HepG2 (cell line): ENCODE results near the gene GOLGA3. TPM values are rescaled to one million over a fixed set of nuclear protein-coding genes. Genes with fewer than 3 reads are reported as not detected.

Experiments
- ELF1 ChIP-seq: sonication (generic); formaldehyde crosslinking; IDR thresholded peaks from 2 replicates; pipeline ENCODE4 v1.4.0; 2020; ENCODE audit warnings: missing genetic modification reagents
- ELF4 ChIP-seq: sonication (generic); formaldehyde crosslinking; IDR thresholded peaks from 2 replicates; pipeline ENCODE4 v1.5.0; 2020; ENCODE audit warnings: missing genetic modification reagents, mild to moderate bottlenecking, moderate library complexity, borderline replicate concordance
- FOXP1 ChIP-seq, 2 experiments: fragments of 450-650 bp in 1 of 2; IDR thresholded peaks; 2 replicates each; pipeline ENCODE4 v1.6.1; 2017 to 2018; ENCODE audit warnings: antibody characterized with exemption in 1 of 2
- GPBP1L1 ChIP-seq: sonication (generic); formaldehyde crosslinking; IDR thresholded peaks from 2 replicates; pipeline ENCODE4 v1.5.0; 2020; ENCODE audit warnings: mild to moderate bottlenecking, missing genetic modification reagents
- KDM5A ChIP-seq: fragments of 200-600 bp; sonication (generic); IDR thresholded peaks from 2 replicates; pipeline ENCODE4 v1.7.0; 2018; ENCODE audit warnings: antibody characterized with exemption, mild to moderate bottlenecking, low read length, borderline replicate concordance
- NPAS2 ChIP-seq: sonication (generic); formaldehyde crosslinking; IDR thresholded peaks from 2 replicates; pipeline ENCODE4 v1.8.0; 2022; ENCODE audit warnings: mild to moderate bottlenecking, missing genetic modification reagents, borderline replicate concordance
- POLR2AphosphoS5 ChIP-seq: IDR thresholded peaks from 2 replicates; pipeline ENCODE4 v1.6.1; 2012; ENCODE audit warnings: low read depth, low read length
- PRPF4 ChIP-seq: fragments of 200-400 bp; formaldehyde crosslinking; IDR thresholded peaks from 2 replicates; pipeline ENCODE4 v1.6.1; 2016; ENCODE audit warnings: low read length, low read depth; ENCODE audit not compliant: poor library complexity, severe bottlenecking
- REL ChIP-seq: sonication (generic); formaldehyde crosslinking; conservative IDR thresholded peaks from 2 replicates; pipeline ENCODE4 v1.8.0; 2022; ENCODE audit warnings: mild to moderate bottlenecking, missing genetic modification reagents, moderate library complexity
- ZNF260 ChIP-seq: sonication (generic); formaldehyde crosslinking; IDR thresholded peaks from 2 replicates; pipeline ENCODE4 v1.4.0; 2020; ENCODE audit warnings: missing genetic modification reagents, low read depth, mild to moderate bottlenecking, borderline replicate concordance
- ZNF343 ChIP-seq: sonication (generic); formaldehyde crosslinking; IDR thresholded peaks from 2 replicates; pipeline ENCODE4 v1.4.0; 2020; ENCODE audit warnings: mild to moderate bottlenecking, missing genetic modification reagents
- ZNF746 ChIP-seq: sonication (generic); formaldehyde crosslinking; IDR thresholded peaks from 2 replicates; pipeline ENCODE4 v1.8.0; 2022; ENCODE audit warnings: mild to moderate bottlenecking, missing genetic modification reagents
- ZNF75D ChIP-seq: sonication (generic); formaldehyde crosslinking; IDR thresholded peaks from 2 replicates; pipeline ENCODE4 v1.8.1; 2023; ENCODE audit warnings: missing genetic modification reagents, mild to moderate bottlenecking, borderline replicate concordance
- ZNF776 ChIP-seq: sonication (generic); formaldehyde crosslinking; IDR thresholded peaks from 2 replicates; pipeline ENCODE4 v1.4.0; 2020; ENCODE audit warnings: mild to moderate bottlenecking, missing genetic modification reagents
- polyA plus RNA-seq, 8 experiments: library from polyadenylated mRNA; depleted of rRNA in 3 of 8; stranded (reverse) in 7 of 8; unstranded in 1 of 8; fragments of >200 nt; fragmentation: Illumina TruSeq in 4 of 8; extraction: Trizol in 4 of 8; gene quantifications; 2 replicates each; pipeline versions ENCODE4 v1.2.1 to v1.2.3, GENCODE V29; 2011 to 2016; ENCODE audit warnings: low read depth in 4 of 8, missing spikeins in 1 of 8, mixed read lengths in 1 of 8; ENCODE audit not compliant: insufficient read depth in 1 of 8
- total RNA-seq, 5 experiments: library from RNA; depleted of rRNA; stranded (reverse); fragments of >200 nt; fragmentation: Illumina TruSeq; extraction: Trizol; gene quantifications; 2 replicates each; pipeline ENCODE4 v1.2.3, GENCODE V29; 2016; ENCODE audit warnings: low read depth in 1 of 5
- TF ChIP-seq, protein P1 (sequence below): IDR thresholded peaks from 2 replicates; pipeline ENCODE4 v1.6.1; 2016; ENCODE audit warnings: low read depth, missing genetic modification reagents, missing compliant biosample characterization
- TF ChIP-seq, protein P2 (sequence below): sonication (generic); formaldehyde crosslinking; IDR thresholded peaks from 2 replicates; pipeline ENCODE4 v1.5.0; 2020; ENCODE audit warnings: missing genetic modification reagents, mild to moderate bottlenecking, borderline replicate concordance
- TF ChIP-seq, protein P3 (sequence below): sonication (generic); formaldehyde crosslinking; IDR thresholded peaks from 2 replicates; pipeline ENCODE4 v1.4.0; 2020; ENCODE audit warnings: mild to moderate bottlenecking, missing genetic modification reagents

Gene GOLGA3
- total and polyA plus RNA-seq, 2 of the 13 experiments (the other 11 are each of a cell fraction or from before 2014, with no cell fraction given), result 22.0 to 43.0 TPM

GRCh38 chr12:132828706-132829534 lies at the start of gene GOLGA3 (continued):
- TF ChIP-seq GPBP1L1, result no peak
- no peak for TF ChIP-seq ZNF260
- TF ChIP-seq ELF4 (CRISPR knock-in tag), result 0 out of 2 replicates have a peak, but pooled peaks have one; percentile 29
- peak; percentile 43; the same call in 1 of the 2 replicates for TF ChIP-seq ZNF746 (CRISPR knock-in tag)
- TF ChIP-seq, protein P1, sequence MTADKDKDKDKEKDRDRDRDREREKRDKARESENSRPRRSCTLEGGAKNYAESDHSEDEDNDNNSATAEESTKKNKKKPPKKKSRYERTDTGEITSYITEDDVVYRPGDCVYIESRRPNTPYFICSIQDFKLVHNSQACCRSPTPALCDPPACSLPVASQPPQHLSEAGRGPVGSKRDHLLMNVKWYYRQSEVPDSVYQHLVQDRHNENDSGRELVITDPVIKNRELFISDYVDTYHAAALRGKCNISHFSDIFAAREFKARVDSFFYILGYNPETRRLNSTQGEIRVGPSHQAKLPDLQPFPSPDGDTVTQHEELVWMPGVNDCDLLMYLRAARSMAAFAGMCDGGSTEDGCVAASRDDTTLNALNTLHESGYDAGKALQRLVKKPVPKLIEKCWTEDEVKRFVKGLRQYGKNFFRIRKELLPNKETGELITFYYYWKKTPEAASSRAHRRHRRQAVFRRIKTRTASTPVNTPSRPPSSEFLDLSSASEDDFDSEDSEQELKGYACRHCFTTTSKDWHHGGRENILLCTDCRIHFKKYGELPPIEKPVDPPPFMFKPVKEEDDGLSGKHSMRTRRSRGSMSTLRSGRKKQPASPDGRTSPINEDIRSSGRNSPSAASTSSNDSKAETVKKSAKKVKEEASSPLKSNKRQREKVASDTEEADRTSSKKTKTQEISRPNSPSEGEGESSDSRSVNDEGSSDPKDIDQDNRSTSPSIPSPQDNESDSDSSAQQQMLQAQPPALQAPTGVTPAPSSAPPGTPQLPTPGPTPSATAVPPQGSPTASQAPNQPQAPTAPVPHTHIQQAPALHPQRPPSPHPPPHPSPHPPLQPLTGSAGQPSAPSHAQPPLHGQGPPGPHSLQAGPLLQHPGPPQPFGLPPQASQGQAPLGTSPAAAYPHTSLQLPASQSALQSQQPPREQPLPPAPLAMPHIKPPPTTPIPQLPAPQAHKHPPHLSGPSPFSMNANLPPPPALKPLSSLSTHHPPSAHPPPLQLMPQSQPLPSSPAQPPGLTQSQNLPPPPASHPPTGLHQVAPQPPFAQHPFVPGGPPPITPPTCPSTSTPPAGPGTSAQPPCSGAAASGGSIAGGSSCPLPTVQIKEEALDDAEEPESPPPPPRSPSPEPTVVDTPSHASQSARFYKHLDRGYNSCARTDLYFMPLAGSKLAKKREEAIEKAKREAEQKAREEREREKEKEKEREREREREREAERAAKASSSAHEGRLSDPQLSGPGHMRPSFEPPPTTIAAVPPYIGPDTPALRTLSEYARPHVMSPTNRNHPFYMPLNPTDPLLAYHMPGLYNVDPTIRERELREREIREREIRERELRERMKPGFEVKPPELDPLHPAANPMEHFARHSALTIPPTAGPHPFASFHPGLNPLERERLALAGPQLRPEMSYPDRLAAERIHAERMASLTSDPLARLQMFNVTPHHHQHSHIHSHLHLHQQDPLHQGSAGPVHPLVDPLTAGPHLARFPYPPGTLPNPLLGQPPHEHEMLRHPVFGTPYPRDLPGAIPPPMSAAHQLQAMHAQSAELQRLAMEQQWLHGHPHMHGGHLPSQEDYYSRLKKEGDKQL (CRISPR knock-in tag), result no peak
- TF ChIP-seq, protein P2, sequence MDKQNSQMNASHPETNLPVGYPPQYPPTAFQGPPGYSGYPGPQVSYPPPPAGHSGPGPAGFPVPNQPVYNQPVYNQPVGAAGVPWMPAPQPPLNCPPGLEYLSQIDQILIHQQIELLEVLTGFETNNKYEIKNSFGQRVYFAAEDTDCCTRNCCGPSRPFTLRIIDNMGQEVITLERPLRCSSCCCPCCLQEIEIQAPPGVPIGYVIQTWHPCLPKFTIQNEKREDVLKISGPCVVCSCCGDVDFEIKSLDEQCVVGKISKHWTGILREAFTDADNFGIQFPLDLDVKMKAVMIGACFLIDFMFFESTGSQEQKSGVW (CRISPR knock-in tag), result no peak
- no peak for TF ChIP-seq NPAS2 (CRISPR knock-in tag)
- TF ChIP-seq ZNF75D (CRISPR knock-in tag), result no peak
- TF ChIP-seq ZNF776, result peak; percentile 81; the same call in 1 of the 2 replicates
- no peak for TF ChIP-seq ZNF343 (CRISPR knock-in tag)
- peak; percentile 93 for TF ChIP-seq ELF1 (CRISPR knock-in tag)
- TF ChIP-seq KDM5A, result peak; percentile 98
- TF ChIP-seq REL (CRISPR knock-in tag), result 0 out of 2 replicates have a peak, but pooled peaks have one; percentile 46
- TF ChIP-seq, protein P3, sequence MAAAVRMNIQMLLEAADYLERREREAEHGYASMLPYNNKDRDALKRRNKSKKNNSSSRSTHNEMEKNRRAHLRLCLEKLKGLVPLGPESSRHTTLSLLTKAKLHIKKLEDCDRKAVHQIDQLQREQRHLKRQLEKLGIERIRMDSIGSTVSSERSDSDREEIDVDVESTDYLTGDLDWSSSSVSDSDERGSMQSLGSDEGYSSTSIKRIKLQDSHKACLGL (CRISPR knock-in tag), result peak; percentile 65
- no peak for TF ChIP-seq FOXP1 (IDR thresholded peaks at IDR 0.05)
- TF ChIP-seq FOXP1 (CRISPR knock-in tag; IDR thresholded peaks at IDR 0.05), result no peak
- peak; percentile 55; the same call in 1 of the 2 replicates for TF ChIP-seq POLR2AphosphoS5
- TF ChIP-seq PRPF4, result no peak
